GM18499 (cell line): ENCODE measurements around the gene SHANK1.

Experiments
- ATAC-seq: cut with Tn5 transposase; IDR thresholded peaks from one replicate; pipeline ENCODE4 v1.9.1; 2021; ENCODE audit warnings: moderate number of reproducible peaks; ENCODE audit not compliant: insufficient read depth, unreplicated experiment

SHANK1 gene

DNA sequence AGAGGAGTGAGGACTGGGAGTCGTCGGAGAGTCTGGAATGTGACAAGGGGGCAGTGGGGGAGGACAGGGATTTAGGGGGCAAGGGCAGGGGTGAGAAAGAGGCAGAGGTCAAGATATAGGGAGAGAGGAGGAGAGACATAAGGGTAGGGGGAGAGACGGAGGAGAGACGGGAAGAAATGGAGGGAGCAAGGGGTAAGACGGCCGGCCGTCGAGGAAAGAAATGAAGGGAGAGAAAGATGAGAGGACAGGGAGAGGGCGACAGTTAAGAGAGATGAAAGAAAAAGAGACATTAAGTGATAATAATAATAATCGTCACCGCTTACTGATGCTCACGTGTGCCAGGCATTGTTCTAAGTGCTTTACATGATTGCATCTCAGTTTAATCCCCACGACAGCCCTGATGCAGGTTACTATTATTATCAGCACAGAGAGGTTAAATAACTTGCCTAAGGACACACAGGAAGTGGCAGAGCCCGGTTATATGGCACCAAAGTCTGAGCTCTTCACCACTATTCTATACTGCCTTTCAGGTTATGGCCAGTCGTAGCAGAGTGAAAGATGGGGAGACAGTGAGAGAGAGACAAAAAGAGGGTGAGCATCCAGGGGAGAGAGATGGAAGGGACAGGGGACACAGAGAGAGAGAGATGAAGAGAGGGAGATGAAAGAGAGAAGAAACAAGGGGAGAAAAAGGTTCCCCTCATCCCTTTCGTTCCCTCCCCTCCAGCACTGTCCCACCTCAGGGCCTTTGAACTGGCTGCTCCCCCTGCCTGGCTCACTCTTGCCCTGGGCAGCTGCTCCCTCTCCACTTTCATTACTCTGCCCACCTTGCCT lies 56.7 kb downstream of the SHANK1 start:
- ATAC-seq = no peak

DNA sequence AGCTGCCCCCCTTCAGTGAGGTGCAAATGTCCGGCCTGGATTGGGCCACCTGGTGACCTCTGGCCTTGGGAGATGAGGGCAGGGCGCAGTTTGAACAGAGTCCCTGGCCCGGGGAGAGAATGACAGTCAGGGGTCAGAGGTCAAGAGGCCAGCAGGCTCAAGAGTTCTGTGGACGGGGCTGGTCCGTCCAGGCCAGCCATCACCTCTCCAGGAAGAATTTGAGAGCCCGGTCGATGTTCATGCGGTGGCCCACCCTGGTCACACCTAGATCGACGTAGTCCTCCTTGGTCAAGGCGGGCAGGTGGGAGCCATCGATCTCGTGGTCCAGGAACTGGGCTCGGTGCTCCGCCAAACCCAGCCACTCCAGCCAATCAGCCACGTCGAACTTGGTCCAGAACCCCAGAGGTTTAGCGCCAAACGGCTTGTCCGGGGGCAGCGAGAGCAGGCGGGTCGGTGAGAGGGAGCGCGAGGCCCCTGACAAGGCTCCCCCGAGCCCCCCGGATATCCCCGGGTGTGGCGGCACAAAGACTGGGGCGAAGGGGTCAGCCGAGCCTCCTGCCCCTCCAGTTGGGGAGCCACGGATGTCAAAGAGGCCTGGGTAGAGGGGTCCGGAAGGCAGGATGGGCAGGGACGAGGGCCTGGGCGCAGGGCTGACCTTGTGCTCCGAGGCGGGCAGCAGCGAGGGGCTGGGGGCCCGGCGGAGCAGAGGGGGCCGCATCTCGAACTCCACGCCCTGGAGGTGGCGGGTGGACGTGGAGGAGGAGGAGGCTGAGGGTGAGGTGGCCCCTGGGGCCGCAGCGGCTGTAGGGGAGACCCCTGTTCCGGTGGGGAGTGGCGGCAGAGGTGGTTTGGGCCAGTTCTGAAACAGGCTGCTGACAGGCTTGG lies 57.6 kb downstream of the SHANK1 start:
- no peak for ATAC-seq

DNA sequence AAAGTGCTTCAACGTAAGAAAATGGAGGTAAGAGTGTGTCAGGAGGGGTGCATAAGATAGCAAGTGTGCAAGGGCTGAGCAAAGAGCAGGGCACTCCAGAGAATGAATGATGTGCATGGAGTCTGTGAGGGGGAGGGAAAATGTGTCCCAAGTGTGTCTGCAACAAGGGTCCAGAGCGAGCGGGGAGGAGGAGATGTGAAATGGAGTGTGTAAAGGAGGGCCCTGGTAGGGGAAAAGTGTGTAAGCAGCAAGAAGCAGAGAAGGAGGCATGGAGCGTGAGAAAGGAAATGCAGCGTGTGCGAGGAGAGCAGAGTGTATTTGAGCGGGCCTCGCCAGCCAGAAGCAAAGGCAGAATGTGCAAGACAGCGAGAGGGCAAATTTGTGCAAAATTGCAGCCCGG lies 58.6 kb downstream of the SHANK1 start:
- no peak for ATAC-seq

DNA sequence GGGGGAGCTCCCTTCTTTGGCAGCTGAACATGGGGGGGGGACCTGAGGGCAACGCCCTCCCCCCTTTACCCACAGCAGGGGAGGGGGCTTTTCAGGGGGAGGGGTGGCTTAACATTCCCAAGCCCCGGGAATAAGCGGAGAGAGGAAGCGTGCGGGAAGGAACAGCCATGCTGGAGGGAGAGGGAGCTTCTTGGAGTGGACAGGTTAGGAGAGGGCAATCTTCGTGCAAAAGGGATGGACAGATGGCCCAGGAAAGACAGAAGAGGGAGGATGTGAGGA lies 59.6 kb downstream of the SHANK1 start:
- ATAC-seq = no peak

DNA sequence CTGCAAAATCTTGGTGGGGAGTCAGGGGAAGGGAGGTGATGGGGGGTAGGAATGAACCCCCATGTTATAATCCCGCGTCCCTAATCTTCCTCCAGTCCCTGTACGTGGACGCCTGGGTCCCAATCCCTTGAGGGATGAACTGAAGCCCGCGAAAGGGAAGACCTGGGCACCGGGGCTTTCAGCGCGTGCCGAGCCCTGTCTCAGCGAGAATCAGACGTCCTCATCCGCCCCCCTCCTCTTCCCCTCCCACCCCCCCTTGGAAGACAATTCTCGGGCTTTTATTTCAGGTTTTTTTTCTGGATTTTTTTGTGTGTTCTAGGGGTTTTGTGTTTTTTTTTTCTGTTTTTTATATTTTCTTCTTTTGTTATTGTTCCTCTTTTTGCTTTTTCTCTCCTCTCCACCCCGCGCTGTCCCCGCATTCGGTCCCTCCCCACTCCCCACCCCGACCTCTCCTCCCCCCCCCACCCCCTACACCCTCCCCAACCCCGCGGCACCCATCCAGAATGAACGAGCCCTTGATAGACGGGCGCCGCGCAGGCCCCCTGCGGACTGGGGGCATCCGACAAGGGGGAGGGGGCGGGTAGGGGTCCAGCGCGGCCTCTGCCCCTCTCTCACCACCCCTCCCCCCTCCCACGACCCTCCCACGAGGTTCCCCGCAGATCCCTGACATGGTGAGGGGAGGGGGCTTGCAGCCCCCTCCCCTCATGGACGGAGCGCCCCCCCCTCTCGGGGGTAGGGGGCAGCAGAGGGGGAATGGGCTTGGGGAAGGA lies 60.1 kb downstream of the SHANK1 start:
- ATAC-seq = no peak

DNA sequence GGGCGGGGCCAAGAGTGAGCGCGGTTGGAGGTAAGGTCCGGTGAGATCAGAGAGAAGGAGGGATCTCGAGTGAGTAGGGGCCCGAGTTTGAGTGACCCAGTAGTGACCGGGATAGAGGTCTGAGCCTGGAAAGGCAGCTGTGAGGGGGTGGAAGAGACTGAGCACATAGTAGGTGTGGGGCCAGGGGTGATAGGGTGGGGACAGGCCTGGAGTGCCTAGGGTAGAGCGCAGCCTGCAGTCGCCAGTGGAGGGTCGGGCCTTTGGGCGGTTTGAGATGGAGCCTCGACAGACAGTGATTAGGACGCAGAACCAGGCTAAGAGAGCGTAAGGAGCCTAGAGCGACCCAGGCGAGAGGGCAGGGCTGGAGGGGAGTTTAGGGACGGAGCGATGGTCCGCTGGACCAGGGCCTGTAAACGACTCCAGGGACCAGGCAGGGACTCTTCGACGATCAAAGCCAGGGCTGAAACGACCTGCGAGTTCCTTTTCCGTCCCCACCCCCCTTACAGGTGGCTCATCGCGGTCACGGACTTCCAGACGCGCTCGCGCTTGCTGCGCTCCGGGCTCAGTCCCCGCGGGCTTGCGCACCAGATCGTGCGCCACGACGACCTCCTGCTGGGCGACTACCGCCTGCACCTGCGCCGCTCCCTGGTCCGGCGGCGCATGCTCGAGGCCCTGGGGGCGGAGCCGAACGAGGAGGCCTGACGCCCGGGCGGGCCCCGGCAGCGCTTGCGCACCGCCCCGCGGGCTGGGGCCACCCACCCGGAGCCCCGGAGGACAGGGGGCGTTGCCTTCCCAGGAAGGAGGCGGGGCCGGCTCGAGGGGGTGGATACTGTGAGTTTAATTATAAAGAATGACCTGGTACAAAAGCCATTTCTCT lies 60.9 kb downstream of the SHANK1 start:
- ATAC-seq = no peak

DNA sequence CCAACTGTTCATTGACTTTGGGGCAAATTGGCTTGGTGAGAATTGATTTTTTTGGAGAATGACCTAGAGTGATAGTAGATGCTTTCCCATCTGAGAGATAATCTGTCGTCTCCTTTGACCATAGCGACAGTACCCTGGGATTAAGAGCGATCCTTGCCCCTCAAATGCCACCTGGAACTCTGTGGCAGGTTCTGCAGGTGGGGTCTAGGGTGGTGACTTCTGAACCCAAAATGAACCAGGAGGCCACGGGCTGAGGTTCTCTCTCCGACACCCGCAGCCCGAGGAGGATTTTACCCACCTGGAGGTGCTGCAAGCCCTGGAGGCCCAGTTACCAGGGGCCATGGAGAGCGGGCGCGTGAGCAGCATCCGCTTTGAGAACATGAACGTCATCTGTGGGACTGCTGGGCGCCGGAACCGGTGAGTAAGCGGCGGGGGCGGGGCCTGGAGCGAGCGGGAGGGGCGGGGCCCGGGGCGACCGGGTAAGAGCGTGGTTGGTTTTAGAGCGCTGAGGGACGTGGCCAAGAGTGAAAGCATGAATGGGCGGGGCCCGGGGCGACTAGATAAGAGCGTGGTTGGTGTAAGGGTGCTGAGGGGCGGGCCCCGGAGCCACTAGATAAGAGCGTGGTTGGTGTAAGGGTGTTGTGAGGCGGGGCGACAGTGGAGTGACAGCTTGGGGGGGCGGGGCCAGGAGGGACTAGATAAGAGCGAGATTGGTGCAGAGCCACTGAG lies 61.7 kb downstream of the SHANK1 start:
- no peak for ATAC-seq

DNA sequence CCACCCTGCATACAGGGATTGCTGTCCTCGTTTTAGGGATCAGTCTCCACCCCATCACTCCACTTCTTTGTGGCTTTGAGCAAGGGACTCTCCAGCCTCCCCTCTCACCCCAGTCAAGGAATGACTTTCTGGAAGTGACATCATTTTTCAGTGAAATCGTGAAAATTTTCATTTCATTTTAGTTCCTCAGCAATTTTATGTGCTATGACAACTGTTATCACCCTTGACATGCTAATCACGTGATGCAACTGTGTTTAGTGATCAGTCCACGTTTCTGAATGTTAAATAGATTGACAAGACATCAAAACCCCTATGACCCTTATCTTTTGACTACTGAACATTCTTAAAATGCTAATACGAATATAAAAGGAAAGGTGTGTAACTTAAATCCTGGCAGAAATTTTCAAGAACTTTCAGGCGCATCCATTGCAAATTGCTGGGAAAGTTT lies 62.4 kb downstream of the SHANK1 start:
- ATAC-seq = no peak

DNA sequence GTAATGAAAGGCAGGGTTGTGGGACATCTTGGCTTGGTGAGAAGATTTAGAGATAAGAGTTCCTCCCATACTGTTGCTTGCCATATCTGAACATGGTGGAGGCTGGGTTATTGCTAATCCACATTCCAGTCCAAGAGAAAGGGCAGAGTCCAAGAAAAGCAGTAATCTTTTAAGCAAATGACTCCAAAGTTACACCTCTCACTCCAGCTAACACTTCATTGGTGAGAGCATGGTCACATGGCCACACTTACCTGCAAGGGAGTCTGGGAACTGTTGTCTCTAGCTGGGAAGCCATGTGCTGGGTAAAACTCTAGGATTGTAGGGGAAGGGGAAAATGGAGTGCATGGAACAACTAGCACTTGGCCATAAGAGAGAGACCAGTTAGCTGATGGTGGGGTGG lies 64.7 kb downstream of the SHANK1 start:
- no peak for ATAC-seq

DNA sequence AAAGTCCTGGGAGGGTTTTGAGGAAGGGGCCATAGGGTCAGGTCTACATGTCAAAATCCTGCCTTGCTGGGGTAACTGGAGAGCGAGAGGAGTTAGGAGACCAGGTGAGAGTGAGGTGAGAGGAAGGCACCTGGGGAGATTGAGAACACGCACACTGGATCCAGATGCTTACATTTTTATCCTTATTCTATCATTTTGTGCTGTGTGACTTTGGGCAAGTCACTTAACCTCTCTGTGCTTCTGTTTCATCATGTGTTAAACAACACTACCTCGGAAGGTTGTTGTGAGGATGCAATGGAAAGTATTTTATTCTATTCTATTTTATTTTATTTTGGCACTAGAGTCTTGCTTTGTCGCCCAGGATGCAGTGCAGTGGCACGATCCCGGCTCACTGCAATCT lies 66.9 kb downstream of the SHANK1 start:
- no peak for ATAC-seq

DNA sequence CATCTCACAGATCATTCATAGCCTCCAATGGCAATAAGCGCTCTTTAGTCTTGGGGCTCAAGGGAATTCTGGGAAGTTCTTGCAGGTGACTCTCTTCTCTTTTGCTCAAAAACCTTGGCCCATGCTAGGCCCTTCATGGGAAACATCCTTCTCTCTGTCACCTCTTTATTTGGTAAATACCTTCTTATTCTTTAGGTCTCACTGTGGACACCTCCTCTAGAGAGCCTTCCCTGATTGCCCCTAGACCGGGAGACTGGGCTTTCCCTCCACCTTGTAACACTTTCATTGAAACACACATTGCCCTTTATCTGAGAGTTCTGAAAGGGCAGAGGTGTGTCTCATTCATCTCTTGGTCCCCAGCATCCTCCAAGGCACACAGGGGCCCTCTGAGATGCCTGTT lies 68.4 kb downstream of the SHANK1 start:
- ATAC-seq = no peak

DNA sequence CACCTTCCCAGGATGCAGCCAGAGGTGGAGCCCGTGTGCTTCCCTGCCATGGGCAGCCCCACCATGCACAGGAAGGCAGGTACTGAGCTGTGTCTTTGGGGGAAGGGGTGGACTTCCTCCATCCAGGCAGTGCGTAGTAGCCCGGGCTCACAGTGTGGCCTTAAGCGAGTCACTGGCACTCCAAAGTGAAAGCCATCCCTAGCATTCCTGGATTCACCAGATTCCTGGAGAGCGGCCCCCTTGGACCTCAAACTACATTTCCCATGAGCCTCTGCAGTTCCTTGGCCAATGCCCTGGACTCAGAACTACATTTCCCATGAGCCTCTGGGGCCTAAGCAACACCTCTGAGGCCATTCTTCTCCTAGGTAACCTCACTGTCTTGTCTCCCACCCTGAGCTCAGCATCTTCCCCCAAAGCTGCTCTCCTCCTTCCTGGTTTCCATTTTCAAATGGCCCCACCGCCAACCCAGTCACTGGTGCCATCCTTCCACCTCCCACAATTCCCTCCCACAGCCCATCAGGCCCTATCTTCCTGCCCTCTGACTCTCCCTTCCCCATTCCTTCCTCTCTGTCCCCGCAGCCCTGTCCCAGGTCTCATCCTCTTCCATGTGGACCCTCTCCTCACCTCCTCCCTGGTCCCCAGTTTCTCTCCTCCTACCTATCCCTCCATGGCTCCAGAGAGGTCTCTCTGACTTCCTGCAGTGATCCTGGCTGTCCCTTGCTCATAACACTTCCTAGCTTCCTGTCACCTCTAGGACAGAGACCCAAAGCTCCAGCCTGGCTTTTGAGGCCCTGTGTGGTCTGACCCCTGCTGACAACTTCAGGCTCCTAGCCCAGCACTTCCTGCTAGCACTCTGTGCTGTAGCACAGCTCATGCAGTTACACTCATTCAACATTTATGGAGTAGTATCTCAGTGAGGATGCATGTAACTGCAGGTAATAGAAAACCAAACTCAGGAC lies 69.9 kb downstream of the SHANK1 start, which contains the start of gene C19orf81:
Gene C19orf81 (plus strand): TSS at position 13 of the 959 bp plus-strand sequence. CDS start 0 bp downstream, at position 13.
- no peak for ATAC-seq

DNA sequence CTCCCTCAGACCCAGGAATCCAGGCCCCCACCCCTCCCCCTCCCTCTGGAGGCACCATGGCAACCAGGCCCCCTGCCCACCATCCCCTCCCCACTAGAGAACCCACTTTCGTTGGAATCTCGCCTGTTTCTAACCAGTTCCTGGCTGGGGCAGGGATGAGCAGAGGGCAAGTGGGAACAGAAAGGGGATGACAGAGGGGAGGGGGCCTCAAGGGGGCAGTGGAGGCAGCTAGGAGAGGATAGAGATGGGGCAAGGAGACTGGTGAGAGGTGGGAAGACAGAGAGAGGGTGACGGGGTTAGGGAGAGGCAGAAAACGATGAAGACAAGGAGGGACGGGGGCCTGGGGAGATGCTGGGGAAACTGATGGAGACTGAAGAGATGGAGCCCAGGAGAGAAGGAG lies 70.9 kb downstream of the SHANK1 start:
- no peak for ATAC-seq

DNA sequence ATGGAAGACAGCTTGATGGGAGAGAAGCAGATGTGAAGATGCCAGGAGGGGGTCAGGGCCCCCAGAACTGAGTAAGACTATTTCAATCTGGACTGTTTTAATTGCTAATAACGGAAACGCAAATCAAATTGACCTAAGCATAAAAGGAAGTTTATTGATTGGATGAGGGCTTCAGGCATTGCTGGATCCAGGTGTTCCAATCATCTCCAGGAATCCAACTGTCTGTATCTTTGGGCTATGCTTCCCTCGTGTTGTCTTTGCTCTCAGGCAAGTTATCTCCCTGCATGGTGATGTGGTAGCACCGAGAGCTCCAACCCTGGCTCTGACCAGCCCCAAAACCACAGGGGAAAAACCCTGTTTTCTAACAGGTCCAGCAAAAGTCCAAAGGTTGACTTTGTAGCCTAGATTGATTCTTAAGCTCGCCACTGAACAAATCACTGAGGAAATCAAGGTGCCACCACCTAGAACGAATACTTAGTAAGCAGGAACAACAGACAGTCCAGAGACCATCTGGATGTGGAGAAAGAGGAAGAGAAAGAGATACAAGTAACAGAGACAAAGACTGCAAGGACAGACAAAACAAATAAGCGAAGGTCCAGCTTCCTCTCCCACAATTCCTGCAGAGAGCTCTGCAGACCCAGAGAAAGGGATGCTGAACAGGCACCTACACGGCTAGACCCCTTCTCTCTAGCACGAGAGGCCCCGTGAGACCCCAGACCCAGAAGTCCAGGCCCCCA lies 71.6 kb downstream of the SHANK1 start:
- ATAC-seq = no peak

DNA sequence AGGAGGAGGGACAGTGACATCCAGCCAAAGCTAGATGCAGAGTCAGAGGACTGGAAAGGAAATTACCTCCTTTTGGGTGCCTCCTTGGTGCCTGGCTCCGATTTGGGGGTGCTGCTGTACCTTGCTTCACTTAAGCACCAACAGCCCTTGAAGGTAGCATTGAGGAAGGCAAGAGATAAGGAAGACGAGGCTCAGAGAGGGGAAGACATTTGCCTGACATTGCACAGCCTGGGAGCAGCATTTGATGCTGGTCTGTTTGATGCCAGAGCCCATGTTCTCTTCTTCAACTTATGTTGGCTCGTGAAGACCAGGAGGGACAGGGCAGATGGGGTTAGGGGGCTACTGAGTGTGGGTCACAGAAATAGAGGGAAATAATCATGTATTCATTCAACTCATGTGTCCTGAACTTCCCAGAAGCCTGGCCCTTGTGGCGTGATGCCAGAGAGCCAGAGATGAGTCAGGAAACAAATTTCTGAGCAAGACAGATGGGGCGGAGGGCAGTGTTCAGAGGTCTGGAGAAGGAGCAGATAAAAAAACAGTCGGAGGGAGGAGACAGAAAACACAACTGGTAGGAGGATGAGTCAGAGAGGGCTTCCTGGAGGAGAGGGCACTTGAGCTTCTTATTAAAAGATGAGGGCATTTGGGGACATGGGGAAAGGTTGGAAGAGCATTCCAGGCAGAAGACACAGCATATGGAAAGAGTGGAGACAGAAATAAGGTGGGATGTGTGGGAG lies 73.4 kb downstream of the SHANK1 start:
- no peak for ATAC-seq

DNA sequence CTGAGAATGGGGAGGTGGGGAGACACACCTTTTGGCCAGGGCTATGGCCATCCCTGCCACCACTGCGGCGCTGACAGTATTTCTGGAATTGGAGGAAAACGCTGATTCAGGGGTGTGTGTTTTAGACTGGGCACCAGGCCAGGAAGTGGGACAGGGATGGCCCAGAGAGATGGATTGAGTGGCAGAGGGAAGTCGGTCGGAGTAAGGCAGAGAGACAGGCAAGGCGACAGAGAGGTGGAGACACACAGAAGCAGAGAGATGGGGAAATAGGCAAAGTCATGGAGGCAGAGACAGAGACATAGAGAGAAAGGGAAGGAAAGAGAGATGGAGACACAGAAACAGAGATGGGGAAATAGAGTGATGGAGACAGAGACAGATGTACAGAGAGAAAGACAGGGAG lies 74.5 kb downstream of the SHANK1 start:
- no peak for ATAC-seq
